Naive thymus-derived CD8-positive, alpha-beta T cell (primary cell): ENCODE measurements around the gene MTCP1. TPM values are rescaled to one million over a fixed set of nuclear protein-coding genes. Genes with fewer than 3 reads are reported as not detected.

ENCODE experiments used
- ATAC-seq, 2 donors: fragments of 150-1000 bp; cut with Tn5 transposase in 1 of 2; sonication (Bioruptor Pico), chemical (Tn5 transposase) in 1 of 2; 1 replicate in 1 of 2; 2 replicates in 1 of 2; pipeline ENCODE4 v1.10.0; 2021; ENCODE audit warnings: mild to moderate bottlenecking in 2 of 2, moderate library complexity in 2 of 2
- POLR2A ChIA-PET: fragments of 350-600 bp; sonication (Branson Sonifier 250); formaldehyde crosslinking; loops from one replicate; lab custom pipeline; 2021; ENCODE audit warnings: antibody characterized with exemption; lab: Charles Lee
- DNase-seq, 10 donors: peaks; one replicate each; pipeline versions ENCODE4 v3.0.0 to v3.0.0-alpha.2; 2020 to 2022
- H3K27ac Mint-ChIP-seq, 10 donors: one replicate each; pipeline ENCODE4 v1.8.0; 2020 to 2022; ENCODE audit warnings: mild to moderate bottlenecking in 10 of 10, mixed read lengths in 10 of 10, moderate library complexity in 4 of 10, inconsistent platforms in 1 of 10
- H3K27me3 Mint-ChIP-seq, 5 donors: one replicate each; pipeline ENCODE4 v1.8.0; 2021 to 2022; ENCODE audit warnings: mixed read lengths in 5 of 5
- H3K36me3 Mint-ChIP-seq, 3 donors: one replicate each; pipeline ENCODE4 v1.8.0; 2020 to 2022; ENCODE audit warnings: mixed read lengths in 3 of 3, mild to moderate bottlenecking in 2 of 3, inconsistent platforms in 1 of 3
- H3K4me1 Mint-ChIP-seq, 4 donors: one replicate each; pipeline ENCODE4 v1.8.0; 2021 to 2022; ENCODE audit warnings: mixed read lengths in 4 of 4
- H3K4me3 Mint-ChIP-seq, 10 donors: one replicate each; pipeline ENCODE4 v1.8.0; 2020 to 2022; ENCODE audit warnings: mild to moderate bottlenecking in 10 of 10, mixed read lengths in 10 of 10, moderate library complexity in 6 of 10, inconsistent platforms in 1 of 10
- H3K9me3 Mint-ChIP-seq, 9 donors: one replicate each; pipeline ENCODE4 v1.8.0; 2020 to 2022; ENCODE audit warnings: mixed read lengths in 9 of 9, mild to moderate bottlenecking in 3 of 9, inconsistent platforms in 1 of 9, moderate library complexity in 1 of 9
- polyA plus RNA-seq, 3 donors: library from polyadenylated mRNA; unstranded; fragments of 300-500 nt; fragmentation: Illumina TruSeq; gene quantifications; one replicate each; pipeline ENCODE4 v1.2.3, GENCODE V29; 2021
- total RNA-seq, 8 experiments: library from RNA in 2 of 8; stranded (reverse) in 2 of 8; gene quantifications; one replicate each; pipeline ENCODE4 v1.2.3 and lab custom pipeline; 2021 to 2026

Gene MTCP1
- total and polyA plus RNA-seq, 5 experiments from 2014 or later = 17.7 to 37.9 (median 27.9) TPM

- Mint-ChIP-seq H3K4me3 (peak overlapping the region; percentile 70 to 90 (median 84)), H3K9me3 (no peaks in the 10 kb centered on the region), H3K27ac (peak overlapping the region in 9 of 10 donors; percentile 80 to 94 (median 91)), H3K4me1 (peaks cover 22 to 55% (median 48%) of the 10 kb centered on the region in 4 donors), H3K27me3 (no peaks in the 10 kb centered on the region), H3K36me3 (peaks cover 0 to 21% (median 0%) of the 10 kb centered on the region in 3 donors)
- no peak for DNase-seq
- no peak for ATAC-seq
- POLR2A ChIA-PET = interaction anchor here (1.0 kb wide), 1 partner anchor 43 kb away, joined by 6 read pairs; the partner anchor contains the start of gene FUNDC2
These were observed 898 bp downstream of the MTCP1 start for GRCh38 chrX:155070038-155070437.

- DNase-seq = no peak
- peaks cover 22 to 54% (median 46%) of the 10 kb centered on the region in 4 donors for H3K4me1 Mint-ChIP-seq
- POLR2A ChIA-PET = no interaction called here
- peak overlapping the region in 2 of 10 donors; percentile 25 to 91 for H3K27ac Mint-ChIP-seq
- ATAC-seq = no peak
- H3K36me3 Mint-ChIP-seq = peaks cover 0 to 20% (median 0%) of the 10 kb centered on the region in 3 donors
- no peaks in the 10 kb centered on the region for H3K27me3 Mint-ChIP-seq
- peak overlapping the region in 9 of 10 donors; percentile 4 to 90 (median 80) for H3K4me3 Mint-ChIP-seq
- H3K9me3 Mint-ChIP-seq = no peaks in the 10 kb centered on the region
These were observed 1.5 kb downstream of the MTCP1 start for GRCh38 chrX:155069414-155069813.

GRCh38 chrX:155068165-155068564, 2.8 kb downstream of the MTCP1 start:
- ATAC-seq = no peak
- Mint-ChIP-seq H3K4me3 (peak overlapping the region in 2 of 10 donors; percentile 7 to 19), H3K36me3 (peaks cover 0 to 8% (median 0%) of the 10 kb centered on the region in 3 donors), H3K4me1 (peaks cover 12 to 41% (median 33%) of the 10 kb centered on the region in 4 donors), H3K27me3 (no peaks in the 10 kb centered on the region), H3K27ac (peak overlapping the region in 1 of 10 donors; percentile 31), H3K9me3 (no peaks in the 10 kb centered on the region)
- POLR2A ChIA-PET = interaction anchor here (1.5 kb wide), 1 partner anchor 41 kb away, joined by 4 read pairs; the partner anchor contains the start of gene FUNDC2
- no peak for DNase-seq

- Mint-ChIP-seq H3K27ac (peak overlapping the region in 1 of 10 donors; percentile 26), H3K4me1 (peaks cover 9 to 27% (median 19%) of the 10 kb centered on the region in 4 donors), H3K4me3 (no peak overlapping the region), H3K36me3 (peaks cover 0 to 14% (median 0%) of the 10 kb centered on the region in 3 donors), H3K27me3 (no peaks in the 10 kb centered on the region), H3K9me3 (no peaks in the 10 kb centered on the region)
- ATAC-seq (no peak), DNase-seq (no peak)
- POLR2A ChIA-PET = no interaction called here
These were observed 5.8 kb downstream of the MTCP1 start for GRCh38 chrX:155065035-155065734.

GRCh38 chrX:155061760-155062159, 9.2 kb downstream of the MTCP1 start:
- no peaks in the 10 kb centered on the region for H3K27me3 Mint-ChIP-seq
- peaks cover 0 to 16% (median 11%) of the 10 kb centered on the region in 4 donors for H3K4me1 Mint-ChIP-seq
- H3K36me3 Mint-ChIP-seq = peaks cover 0 to 14% (median 0%) of the 10 kb centered on the region in 3 donors
- no peak for DNase-seq
- peak overlapping the region in 3 of 10 donors; percentile 4 to 40 (median 37) for H3K27ac Mint-ChIP-seq
- ATAC-seq = no peak
- no peaks in the 10 kb centered on the region for H3K9me3 Mint-ChIP-seq
- POLR2A ChIA-PET = no interaction called here
- no peak overlapping the region for H3K4me3 Mint-ChIP-seq

GRCh38 chrX:155056877-155057792, 13.8 kb downstream of the MTCP1 start:
- POLR2A ChIA-PET = interaction anchor here (1.3 kb wide), 1 partner anchor 30 kb away, joined by 6 read pairs; the partner anchor contains the start of gene FUNDC2
- no peaks in the 10 kb centered on the region for H3K9me3 Mint-ChIP-seq
- peak overlapping the region in 9 of 10 donors; percentile 67 to 90 (median 76) for H3K27ac Mint-ChIP-seq
- peak; percentile 82 to 85 for ATAC-seq
- peaks cover 0 to 30% (median 2%) of the 10 kb centered on the region in 3 donors for H3K36me3 Mint-ChIP-seq
- peak overlapping the region; percentile 62 to 80 (median 71) for H3K4me3 Mint-ChIP-seq
- H3K27me3 Mint-ChIP-seq = no peaks in the 10 kb centered on the region
- peaks cover 1 to 20% (median 17%) of the 10 kb centered on the region in 4 donors for H3K4me1 Mint-ChIP-seq
- peak; percentile 21 to 59 (median 40) for DNase-seq

- Mint-ChIP-seq H3K9me3 (no peaks in the 10 kb centered on the region), H3K36me3 (peaks cover 0 to 31% (median 2%) of the 10 kb centered on the region in 3 donors), H3K4me1 (peaks cover 3 to 24% (median 20%) of the 10 kb centered on the region in 4 donors), H3K4me3 (peak overlapping the region in 7 of 10 donors; percentile 3 to 80 (median 62)), H3K27ac (peak overlapping the region in 6 of 10 donors; percentile 33 to 87 (median 70)), H3K27me3 (no peaks in the 10 kb centered on the region)
- POLR2A ChIA-PET = interaction anchor here (1.3 kb wide), 1 partner anchor 30 kb away, joined by 6 read pairs; the partner anchor contains the start of gene FUNDC2
- DNase-seq (no peak), ATAC-seq (peak; percentile 39 to 52)
These were observed 14.5 kb downstream of the MTCP1 start for GRCh38 chrX:155056471-155056870.

- DNase-seq (no peak), ATAC-seq (no peak)
- no peak overlapping the region for H3K4me3 Mint-ChIP-seq
- peaks cover 7 to 34% (median 30%) of the 10 kb centered on the region in 4 donors for H3K4me1 Mint-ChIP-seq
- H3K9me3 Mint-ChIP-seq = no peaks in the 10 kb centered on the region
- H3K27me3 Mint-ChIP-seq = no peaks in the 10 kb centered on the region
- POLR2A ChIA-PET = no interaction called here
- H3K36me3 Mint-ChIP-seq = peaks cover 0 to 31% (median 2%) of the 10 kb centered on the region in 3 donors
- H3K27ac Mint-ChIP-seq = no peak overlapping the region
These were observed 15.4 kb downstream of the MTCP1 start for GRCh38 chrX:155055494-155055893.

GRCh38 chrX:155054255-155054654, 16.7 kb downstream of the MTCP1 start:
- no peaks in the 10 kb centered on the region for H3K27me3 Mint-ChIP-seq
- peaks cover 13 to 45% (median 42%) of the 10 kb centered on the region in 4 donors for H3K4me1 Mint-ChIP-seq
- POLR2A ChIA-PET = no interaction called here
- H3K4me3 Mint-ChIP-seq = no peak overlapping the region
- no peak for ATAC-seq
- peaks cover 0 to 31% (median 2%) of the 10 kb centered on the region in 3 donors for H3K36me3 Mint-ChIP-seq
- H3K9me3 Mint-ChIP-seq = no peaks in the 10 kb centered on the region
- DNase-seq = no peak
- peak overlapping the region in 1 of 10 donors; percentile 25 for H3K27ac Mint-ChIP-seq

- no peak overlapping the region for H3K4me3 Mint-ChIP-seq
- peaks cover 17 to 51% (median 48%) of the 10 kb centered on the region in 4 donors for H3K4me1 Mint-ChIP-seq
- no peak for DNase-seq
- no peaks in the 10 kb centered on the region for H3K9me3 Mint-ChIP-seq
- H3K27ac Mint-ChIP-seq = peak overlapping the region in 6 of 10 donors; percentile 12 to 78 (median 64)
- POLR2A ChIA-PET = no interaction called here
- ATAC-seq = no peak
- no peaks in the 10 kb centered on the region for H3K27me3 Mint-ChIP-seq
- peaks cover 0 to 35% (median 2%) of the 10 kb centered on the region in 3 donors for H3K36me3 Mint-ChIP-seq
These were observed 17.3 kb downstream of the MTCP1 start for GRCh38 chrX:155053656-155054055.

- peaks cover 18 to 55% (median 51%) of the 10 kb centered on the region in 4 donors for H3K4me1 Mint-ChIP-seq
- H3K27ac Mint-ChIP-seq = peak overlapping the region in 2 of 10 donors; percentile 55 to 58
- POLR2A ChIA-PET = no interaction called here
- ATAC-seq = no peak
- no peaks in the 10 kb centered on the region for H3K27me3 Mint-ChIP-seq
- DNase-seq = no peak
- H3K4me3 Mint-ChIP-seq = no peak overlapping the region
- peaks cover 0 to 40% (median 2%) of the 10 kb centered on the region in 3 donors for H3K36me3 Mint-ChIP-seq
- H3K9me3 Mint-ChIP-seq = no peaks in the 10 kb centered on the region
These were observed 18.0 kb downstream of the MTCP1 start for GRCh38 chrX:155052738-155053498.
